ENCODE results near the gene ADK. TPM values are rescaled to one million over a fixed set of nuclear protein-coding genes. Genes with fewer than 3 reads are reported as not detected.

ADK gene
- total RNA-seq, 2 experiments from 2014 or later: 26.4 to 31.1 TPM

DNA sequence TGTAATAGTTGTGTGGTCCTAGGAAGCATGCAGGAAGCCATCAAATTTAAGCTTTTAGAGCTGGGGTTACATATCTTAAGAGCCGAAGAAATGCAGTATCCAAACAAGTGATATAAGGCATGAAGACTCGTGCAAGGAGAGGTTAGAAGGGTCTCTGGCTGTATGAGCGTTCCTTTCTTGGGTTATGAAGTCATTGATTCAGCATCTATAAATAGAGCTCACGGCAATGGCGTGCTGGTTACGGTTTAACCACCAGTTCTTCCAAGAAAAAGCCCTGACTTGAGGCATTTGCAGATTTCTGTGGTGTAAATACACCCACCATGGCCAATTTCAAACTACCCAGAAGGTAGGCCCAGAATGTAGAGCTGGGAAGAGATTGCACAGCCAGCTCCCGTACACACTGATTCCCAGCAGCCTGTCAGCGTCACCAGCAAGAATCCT, 603.4 kb downstream of the ADK start:
- Histone ChIP-seq H3K36me3 (ENCODE audit: insufficient read depth, low read length) (no peaks in the 10 kb centered on the region), H3K4me1 (ENCODE audit: insufficient read depth, low read length, poor library complexity, severe bottlenecking) (no peaks in the 10 kb centered on the region), H4K20me1 (ENCODE audit: insufficient read depth, low read length) (no peaks in the 10 kb centered on the region), H3K79me2 (ENCODE audit: insufficient read depth, low read depth, low read length) (no peaks in the 10 kb centered on the region), H3K9me3 (ENCODE audit: low read length) (no peaks in the 10 kb centered on the region), H3K4me3 (ENCODE audit: low read depth, low read length, poor library complexity, severe bottlenecking) (no peak overlapping the region), H2AFZ (ENCODE audit: low read length) (no peak overlapping the region), H3K27ac (ENCODE audit: low read depth, low read length, poor library complexity, severe bottlenecking) (no peak overlapping the region), H3K4me2 (ENCODE audit: low read length) (no peak overlapping the region), H3K9me2 (ENCODE audit: insufficient read depth, low read length) (no peaks in the 10 kb centered on the region)
- BruUV-seq (replicated peaks): no TSS peak
- intact Hi-C loops (cut with micrococcal nuclease; ENCODE audit: unreplicated experiment): no loop called here
- ChIA-PET CTCF (ENCODE audit: unreplicated experiment) (interaction anchor here (0.7 kb wide), 1 partner anchor 15 kb away, joined by 3 read pairs; no protein-coding TSS in a partner anchor), POLR2A (no interaction called here)
- TF ChIP-seq, protein P1, sequence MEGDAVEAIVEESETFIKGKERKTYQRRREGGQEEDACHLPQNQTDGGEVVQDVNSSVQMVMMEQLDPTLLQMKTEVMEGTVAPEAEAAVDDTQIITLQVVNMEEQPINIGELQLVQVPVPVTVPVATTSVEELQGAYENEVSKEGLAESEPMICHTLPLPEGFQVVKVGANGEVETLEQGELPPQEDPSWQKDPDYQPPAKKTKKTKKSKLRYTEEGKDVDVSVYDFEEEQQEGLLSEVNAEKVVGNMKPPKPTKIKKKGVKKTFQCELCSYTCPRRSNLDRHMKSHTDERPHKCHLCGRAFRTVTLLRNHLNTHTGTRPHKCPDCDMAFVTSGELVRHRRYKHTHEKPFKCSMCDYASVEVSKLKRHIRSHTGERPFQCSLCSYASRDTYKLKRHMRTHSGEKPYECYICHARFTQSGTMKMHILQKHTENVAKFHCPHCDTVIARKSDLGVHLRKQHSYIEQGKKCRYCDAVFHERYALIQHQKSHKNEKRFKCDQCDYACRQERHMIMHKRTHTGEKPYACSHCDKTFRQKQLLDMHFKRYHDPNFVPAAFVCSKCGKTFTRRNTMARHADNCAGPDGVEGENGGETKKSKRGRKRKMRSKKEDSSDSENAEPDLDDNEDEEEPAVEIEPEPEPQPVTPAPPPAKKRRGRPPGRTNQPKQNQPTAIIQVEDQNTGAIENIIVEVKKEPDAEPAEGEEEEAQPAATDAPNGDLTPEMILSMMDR (conservative IDR thresholded peaks at IDR 0.05; ENCODE audit: low read length): no peak
- TF ChIP-seq EZH2phosphoT487 (IDR thresholded peaks at IDR 0.05; ENCODE audit: borderline replicate concordance, low read depth, low read length): no peak
- no peak for DNase-seq (ENCODE audit: low spot score)

DNA sequence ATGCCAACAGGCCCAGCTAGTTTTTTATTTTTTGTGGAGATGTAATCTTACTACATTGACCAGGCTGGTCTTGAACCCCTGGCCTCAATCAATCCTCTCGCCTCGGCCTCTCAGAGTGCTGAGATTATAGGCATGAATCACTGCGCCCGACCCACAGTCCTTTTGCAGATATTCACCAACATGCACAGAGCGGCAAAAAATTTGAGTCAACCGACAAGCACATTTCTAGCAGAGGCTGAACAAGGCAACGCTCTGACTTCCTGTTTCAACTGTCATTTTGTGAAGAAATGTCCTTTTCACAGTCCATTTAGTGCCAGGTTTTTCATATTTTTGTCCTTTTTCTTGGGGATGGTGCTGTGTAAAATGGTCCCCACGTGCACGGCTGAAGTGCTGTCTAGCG, 604.3 kb downstream of the ADK start:
- ChIA-PET POLR2A (interaction anchor here (0.7 kb wide), 1 partner anchor 478 kb away, joined by 3 read pairs; no protein-coding TSS in a partner anchor), CTCF (ENCODE audit: unreplicated experiment) (interaction anchor here (1.1 kb wide), 1 partner anchor 16 kb away, joined by 3 read pairs; no protein-coding TSS in a partner anchor)
- peak overlapping the region; percentile 50 for H2AFZ ChIP-seq (ENCODE audit: low read length)
- no peaks in the 10 kb centered on the region for H3K79me2 ChIP-seq (ENCODE audit: insufficient read depth, low read depth, low read length)
- H3K9me3 ChIP-seq (ENCODE audit: low read length): no peaks in the 10 kb centered on the region
- no peaks in the 10 kb centered on the region for H4K20me1 ChIP-seq (ENCODE audit: insufficient read depth, low read length)
- H3K4me2 ChIP-seq (ENCODE audit: low read length): no peak overlapping the region
- no peaks in the 10 kb centered on the region for H3K9me2 ChIP-seq (ENCODE audit: insufficient read depth, low read length)
- no peaks in the 10 kb centered on the region for H3K36me3 ChIP-seq (ENCODE audit: insufficient read depth, low read length)
- H3K4me1 ChIP-seq (ENCODE audit: insufficient read depth, low read length, poor library complexity, severe bottlenecking): no peaks in the 10 kb centered on the region
- BruUV-seq (replicated peaks): no TSS peak
- TF ChIP-seq, protein P1 (conservative IDR thresholded peaks at IDR 0.05; ENCODE audit: low read length): no peak
- TF ChIP-seq EZH2phosphoT487 (IDR thresholded peaks at IDR 0.05; ENCODE audit: borderline replicate concordance, low read depth, low read length): no peak
- no peak overlapping the region for H3K4me3 ChIP-seq (ENCODE audit: low read depth, low read length, poor library complexity, severe bottlenecking)
- no peak overlapping the region for H3K27ac ChIP-seq (ENCODE audit: low read depth, low read length, poor library complexity, severe bottlenecking)
- intact Hi-C loops (cut with micrococcal nuclease; ENCODE audit: unreplicated experiment): no loop called here
- DNase-seq (ENCODE audit: low spot score): no peak

Small RNA genes lying within 50 kb of the gene (small RNA-seq; reads per million reads assigned to genes)
- not detected for gene RF00019
- not detected for gene TIMM9P1

Other genes with a start within 250 kb of the ADK start
- 2.0 and 5.2 TPM in 2 replicates for gene PLAU, start 240.1 kb upstream of the ADK start, total RNA-seq (2014; rRNA removed; shearing (Covaris generic))
- gene PLAU, start 240.1 kb upstream of the ADK start, total RNA-seq (2022): 0.74 and 0.85 TPM in 2 replicates
- gene VCL, start 153.1 kb upstream of the ADK start, total RNA-seq (2014; rRNA removed; shearing (Covaris generic)): 19.1 and 24.9 TPM in 2 replicates
- 55.5 and 64.5 TPM in 2 replicates for gene VCL, start 153.1 kb upstream of the ADK start, total RNA-seq (2022)
- gene AP3M1, start 393 bp upstream of the ADK start, total RNA-seq (2014; rRNA removed; shearing (Covaris generic)): 29.1 and 35.5 TPM in 2 replicates
- gene AP3M1, start 393 bp upstream of the ADK start, total RNA-seq (2022): 53.6 and 54.2 TPM in 2 replicates

All from OCI-LY7 (cell line).